Dermis blood vessel endothelial cell (primary cell): ENCODE results near the gene SPACA6. TPM values are rescaled to one million over a fixed set of nuclear protein-coding genes. Genes with fewer than 3 reads are reported as not detected.
A peak's percentile ranks its signal among the peaks of the same experiment; 100 is the strongest.

ENCODE experiments used
- DNase-seq: peaks from one replicate; pipeline ENCODE4 v3.0.0; 2010
- total RNA-seq: library from RNA; depleted of rRNA; stranded (reverse); fragments of >200 nt; gene quantifications from 2 replicates; pipeline ENCODE4 v1.2.3, GENCODE V29; 2014

Gene SPACA6
- total RNA-seq, 1 donor from 2014 or later, result 12.9 TPM

- peak; percentile 37 for DNase-seq
Measured at GRCh38 chr19:51689751-51690453, 3.2 kb upstream of the SPACA6 start.

GRCh38 chr19:51690454-51691073, 2.6 kb upstream of the SPACA6 start:
- DNase-seq, result peak; percentile 77

GRCh38 chr19:51691074-51691583, 2.0 kb upstream of the SPACA6 start:
- no peak for DNase-seq

GRCh38 chr19:51691584-51692428, 1.3 kb upstream of the SPACA6 start:
- no peak for DNase-seq

GRCh38 chr19:51692468-51692867, 662 bp upstream of the SPACA6 start:
- DNase-seq, result no peak

- no peak for DNase-seq
Measured at GRCh38 chr19:51693819-51694218, 689 bp downstream of the SPACA6 start.

- DNase-seq, result no peak
Measured at GRCh38 chr19:51694318-51695085, 1.4 kb downstream of the SPACA6 start.

GRCh38 chr19:51695088-51695487, 2.0 kb downstream of the SPACA6 start:
- DNase-seq, result no peak

GRCh38 chr19:51695702-51696315, 2.7 kb downstream of the SPACA6 start:
- no peak for DNase-seq

- DNase-seq, result no peak
Measured at GRCh38 chr19:51696606-51697005, 3.5 kb downstream of the SPACA6 start.

GRCh38 chr19:51697169-51697776, 4.1 kb downstream of the SPACA6 start:
- DNase-seq, result no peak

- peak; percentile 14 for DNase-seq
Measured at GRCh38 chr19:51698296-51698695, 5.2 kb downstream of the SPACA6 start.

GRCh38 chr19:51699170-51699569, 6.0 kb downstream of the SPACA6 start:
- DNase-seq, result no peak

GRCh38 chr19:51701468-51702100, 8.5 kb downstream of the SPACA6 start:
- DNase-seq, result no peak

GRCh38 chr19:51702103-51702824, 9.1 kb downstream of the SPACA6 start:
- DNase-seq, result peak; percentile 51

GRCh38 chr19:51702825-51703574, 9.9 kb downstream of the SPACA6 start:
- no peak for DNase-seq

- DNase-seq, result peak; percentile 94
Measured at GRCh38 chr19:51703575-51704515, 10.7 kb downstream of the SPACA6 start.

GRCh38 chr19:51704626-51705025, 11.5 kb downstream of the SPACA6 start:
- no peak for DNase-seq
